ENCODE results near the gene CTNNA1. TPM values are rescaled to one million over a fixed set of nuclear protein-coding genes. Genes with fewer than 3 reads are reported as not detected.

The CTNNA1 gene
- total RNA-seq, 1 donor: 327 TPM

GRCh38 chr5:138936225-138936967, 183.2 kb downstream of the CTNNA1 start:
- TF ChIP-seq CTCF (IDR thresholded peaks at IDR 0.05; ENCODE audit: insufficient read depth, low read length): no peak
- DNase-seq (ENCODE audit: low read depth): no peak
- no peak overlapping the region for H3K4me3 ChIP-seq (ENCODE audit: low read depth, low read length)

GRCh38 chr5:138936968-138937345, 183.7 kb downstream of the CTNNA1 start:
- no peak for DNase-seq (ENCODE audit: low read depth)
- H3K4me3 ChIP-seq (ENCODE audit: low read depth, low read length): no peak overlapping the region
- TF ChIP-seq CTCF (IDR thresholded peaks at IDR 0.05; ENCODE audit: insufficient read depth, low read length): no peak

GRCh38 chr5:138937392-138938387, 184.5 kb downstream of the CTNNA1 start:
- H3K4me3 ChIP-seq (ENCODE audit: low read depth, low read length): no peak overlapping the region
- DNase-seq (ENCODE audit: low read depth): no peak
- TF ChIP-seq CTCF (IDR thresholded peaks at IDR 0.05; ENCODE audit: insufficient read depth, low read length): no peak

GRCh38 chr5:138938526-138938925, 185.3 kb downstream of the CTNNA1 start:
- TF ChIP-seq CTCF (IDR thresholded peaks at IDR 0.05; ENCODE audit: insufficient read depth, low read length): no peak
- no peak for DNase-seq (ENCODE audit: low read depth)
- H3K4me3 ChIP-seq (ENCODE audit: low read depth, low read length): no peak overlapping the region

GRCh38 chr5:138942066-138942465, 188.8 kb downstream of the CTNNA1 start:
- DNase-seq (ENCODE audit: low read depth): no peak
- H3K4me3 ChIP-seq (ENCODE audit: low read depth, low read length): no peak overlapping the region
- TF ChIP-seq CTCF (IDR thresholded peaks at IDR 0.05; ENCODE audit: insufficient read depth, low read length): no peak

- H3K4me3 ChIP-seq (ENCODE audit: low read depth, low read length): no peak overlapping the region
- TF ChIP-seq CTCF (IDR thresholded peaks at IDR 0.05; ENCODE audit: insufficient read depth, low read length): no peak
- no peak for DNase-seq (ENCODE audit: low read depth)
Measured at GRCh38 chr5:138942861-138943260, 189.6 kb downstream of the CTNNA1 start.
